GM08714 (cell line): ENCODE results near the gene GPR107.

ENCODE experiments used
- H3K4me3 ChIP-seq: fragments of 200-500 bp; sonication (Bioruptor generic); 2 replicates; pipeline ENCODE4 v1.5.1; 2014; ENCODE audit warnings: mild to moderate bottlenecking, low read length, inconsistent platforms
- ZNF274 ChIP-seq: IDR thresholded peaks from 2 replicates; pipeline ENCODE4 v1.6.1; 2012; ENCODE audit warnings: mild to moderate bottlenecking, low read depth, low read length

The GPR107 gene

DNA sequence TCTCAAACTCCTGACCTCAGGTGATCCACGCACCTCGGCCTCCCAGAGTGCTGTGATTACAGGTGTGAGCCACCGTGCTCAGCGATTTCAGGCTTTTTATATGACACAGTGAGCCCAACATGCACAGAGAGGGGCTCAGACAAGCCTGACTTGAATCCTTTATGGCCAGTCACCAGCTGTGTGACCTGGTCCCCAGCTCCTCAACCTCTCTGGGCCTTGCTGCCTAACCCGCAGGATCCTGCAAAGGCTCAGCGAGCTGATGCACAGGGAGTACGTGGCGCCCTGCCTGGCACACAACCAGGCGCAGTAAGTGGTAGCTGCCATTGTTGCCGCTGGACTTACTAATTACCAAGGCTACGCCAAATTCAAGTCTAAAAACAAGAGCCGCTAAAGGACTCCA, 101.9 kb downstream of the GPR107 start:
- no peak for TF ChIP-seq ZNF274
- H3K4me3 ChIP-seq: no peak overlapping the region

DNA sequence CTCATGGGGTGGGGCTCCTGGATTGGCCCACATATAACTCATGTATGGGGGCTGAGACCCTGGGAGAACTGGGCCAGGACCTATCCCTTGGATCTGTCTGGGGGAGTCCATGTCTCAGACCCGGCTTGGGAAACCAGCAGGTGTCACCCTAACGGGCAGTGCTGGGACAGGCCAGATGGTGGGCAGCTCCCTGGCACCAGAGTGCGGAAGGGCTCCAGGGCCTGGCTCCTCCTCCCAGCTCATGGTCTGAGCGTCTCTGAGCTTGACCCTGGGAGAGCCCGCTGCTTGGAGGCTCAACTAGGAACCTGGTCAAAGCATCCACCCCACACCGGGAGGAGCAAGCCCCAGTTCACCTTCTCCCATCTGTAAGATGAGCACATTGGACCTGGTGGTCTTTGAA, 103.0 kb downstream of the GPR107 start:
- no peak overlapping the region for H3K4me3 ChIP-seq
- no peak for TF ChIP-seq ZNF274

DNA sequence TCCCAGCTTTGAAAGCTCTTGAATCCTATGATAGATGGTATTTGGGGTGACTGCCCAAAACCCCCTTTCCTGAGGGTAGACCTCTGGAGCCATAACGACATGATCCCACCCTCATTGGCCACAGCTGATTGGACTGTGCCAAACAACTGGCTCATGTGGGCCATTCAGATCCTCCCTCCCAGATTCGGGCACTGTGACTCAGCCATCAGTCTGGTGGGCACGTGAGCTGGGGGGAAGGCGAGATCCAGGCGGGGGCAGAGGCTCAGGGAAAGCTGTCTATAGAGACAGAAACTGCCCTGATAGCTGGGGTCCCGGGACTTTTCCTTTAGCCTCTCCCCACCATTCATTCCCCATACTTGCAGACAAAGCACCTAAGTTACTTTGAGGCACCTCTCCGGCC, 103.4 kb downstream of the GPR107 start:
- H3K4me3 ChIP-seq: no peak overlapping the region
- no peak for TF ChIP-seq ZNF274

DNA sequence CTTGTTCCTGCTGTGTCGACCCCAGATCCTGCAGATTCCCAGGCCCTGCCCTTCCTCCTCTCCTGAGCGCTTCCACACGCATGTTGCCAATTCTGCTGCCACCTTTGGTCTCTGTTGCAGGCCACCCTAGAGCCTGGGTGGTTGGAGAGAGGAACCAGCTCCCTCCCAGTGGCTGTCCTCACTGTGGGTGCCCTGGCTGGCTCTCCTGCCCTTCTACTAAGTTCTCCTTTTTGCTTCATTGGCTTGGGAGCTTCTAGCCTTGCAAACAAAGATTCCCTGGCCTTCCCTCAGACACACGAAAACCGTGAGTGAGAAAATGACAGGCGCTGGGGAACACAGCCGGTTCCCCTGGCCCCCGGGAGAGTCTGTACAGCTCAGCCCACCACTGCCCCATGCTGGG, 104.3 kb downstream of the GPR107 start:
- TF ChIP-seq ZNF274: no peak
- H3K4me3 ChIP-seq: no peak overlapping the region

DNA sequence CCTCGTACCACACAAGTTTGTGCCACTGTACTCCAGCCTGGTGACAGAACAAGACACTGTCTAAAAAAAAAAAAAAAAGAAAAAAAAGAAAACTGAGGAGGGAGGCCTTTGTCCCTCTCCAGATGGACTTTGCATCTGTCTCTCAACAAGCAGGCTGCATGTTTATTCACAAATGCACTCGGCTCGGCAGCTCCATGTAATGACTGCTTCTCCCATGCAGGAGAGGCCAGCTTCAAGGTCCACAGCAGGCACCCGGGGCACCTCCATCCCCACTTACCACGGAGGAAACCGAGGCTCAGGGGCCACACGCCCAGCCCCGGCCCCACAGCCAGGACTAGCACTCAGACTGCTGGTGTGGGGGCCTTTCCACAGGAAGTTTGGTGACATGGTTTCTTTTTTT, 105.4 kb downstream of the GPR107 start:
- TF ChIP-seq ZNF274: no peak
- no peak overlapping the region for H3K4me3 ChIP-seq

DNA sequence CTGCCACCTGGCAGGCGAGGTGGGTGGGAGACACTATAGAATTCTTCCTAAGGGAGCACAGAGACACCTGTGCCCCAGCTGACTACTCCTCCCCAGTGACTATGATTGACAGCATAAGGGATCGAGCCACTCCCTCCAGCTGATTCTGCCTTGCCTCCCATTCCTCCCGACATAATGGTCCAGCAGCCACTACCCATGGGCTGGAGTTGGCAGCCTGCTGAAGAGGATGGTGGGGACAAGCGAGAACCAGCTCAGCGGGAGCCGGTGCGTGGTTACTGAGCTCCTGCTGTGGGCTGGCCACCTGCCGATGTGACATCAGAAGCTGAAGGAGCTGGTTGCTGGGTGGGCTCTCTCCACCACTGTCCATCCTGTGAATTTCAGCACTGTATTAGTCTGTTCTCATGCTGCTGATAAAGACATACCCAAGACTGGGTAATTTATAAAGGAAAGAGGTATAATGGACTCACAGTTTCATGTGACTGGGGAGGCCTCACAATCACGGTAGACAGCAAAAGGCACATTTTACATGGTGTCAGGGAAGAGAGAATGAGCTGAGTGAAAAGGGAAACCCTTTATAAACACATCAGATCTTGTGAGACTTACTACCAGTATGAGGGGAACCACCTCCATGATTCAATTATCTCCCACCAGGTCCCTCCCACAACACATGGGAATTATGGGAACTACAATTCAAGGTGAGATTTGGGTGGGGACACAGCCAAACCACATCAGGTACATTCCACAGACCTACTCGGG, 106.4 kb downstream of the GPR107 start:
- no peak for TF ChIP-seq ZNF274
- no peak overlapping the region for H3K4me3 ChIP-seq

DNA sequence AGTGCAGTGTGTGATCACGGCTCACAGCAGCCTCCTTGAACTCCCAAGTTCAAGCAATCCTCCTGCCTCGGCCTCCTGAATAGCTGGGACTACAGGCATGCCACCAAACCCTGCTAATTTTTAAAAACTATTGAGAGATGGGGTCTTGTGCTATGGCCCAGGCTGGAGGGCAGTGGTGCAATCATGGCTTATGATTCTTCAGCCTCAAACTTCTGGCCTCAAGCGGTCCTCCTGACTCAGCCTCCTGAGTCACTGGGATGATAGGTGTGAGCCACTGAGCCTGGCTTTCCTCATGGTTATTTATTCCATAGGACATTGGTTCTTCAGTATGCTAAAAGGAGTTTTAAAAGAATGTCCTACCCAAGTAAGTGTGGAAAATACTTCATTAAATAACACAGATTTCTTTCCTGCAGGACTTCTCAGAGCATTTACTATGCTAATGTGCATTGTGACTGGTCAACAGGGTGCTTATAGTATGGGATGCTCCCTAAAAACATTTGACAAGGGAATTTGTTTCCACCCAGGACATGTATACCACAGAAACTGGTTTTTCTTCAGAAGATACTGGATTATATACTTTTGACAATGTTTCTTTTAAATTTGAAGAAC, 107.3 kb downstream of the GPR107 start:
- no peak overlapping the region for H3K4me3 ChIP-seq
- no peak for TF ChIP-seq ZNF274

DNA sequence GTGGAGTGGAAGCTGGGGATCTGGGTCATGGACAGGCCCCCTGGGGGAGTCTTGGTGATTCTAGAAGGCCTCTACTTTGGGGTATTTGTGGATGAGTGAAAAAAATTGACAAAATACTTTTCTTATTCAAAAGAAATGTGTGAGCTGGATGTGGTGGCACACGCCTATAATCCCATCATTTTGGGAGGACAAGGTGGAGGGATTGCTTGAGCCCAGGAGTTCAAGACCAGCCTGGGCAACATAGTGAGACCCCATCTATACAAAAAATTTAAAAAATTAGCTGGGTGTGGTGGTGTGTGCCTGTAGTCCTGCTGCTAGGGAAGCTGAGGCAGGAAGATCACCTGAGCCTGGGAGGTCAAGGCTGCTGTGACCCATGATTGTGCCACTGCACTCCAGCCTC, 111.9 kb downstream of the GPR107 start:
- TF ChIP-seq ZNF274: no peak

DNA sequence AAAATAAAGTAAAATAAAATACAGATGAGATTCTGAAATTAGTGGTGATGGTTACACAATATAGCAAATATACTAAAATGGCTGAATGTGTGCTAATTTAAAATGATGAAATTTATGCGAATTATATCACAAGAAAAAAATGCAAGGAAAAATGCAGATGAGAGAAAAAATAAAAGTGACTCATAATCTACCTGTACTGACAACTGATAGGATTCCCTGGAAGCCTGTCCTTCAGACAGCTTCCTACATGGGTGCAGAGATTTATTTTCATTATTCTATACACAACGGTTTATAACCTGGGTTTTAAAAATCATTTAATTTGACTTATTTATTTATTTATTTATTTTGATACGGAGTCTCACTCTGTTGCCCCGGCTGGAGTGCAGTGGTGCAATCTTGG, 112.7 kb downstream of the GPR107 start:
- no peak overlapping the region for H3K4me3 ChIP-seq
- TF ChIP-seq ZNF274: no peak

More for the DNA sequence above, 111.9 kb downstream of the GPR107 start:
- H3K4me3 ChIP-seq: no peak overlapping the region

DNA sequence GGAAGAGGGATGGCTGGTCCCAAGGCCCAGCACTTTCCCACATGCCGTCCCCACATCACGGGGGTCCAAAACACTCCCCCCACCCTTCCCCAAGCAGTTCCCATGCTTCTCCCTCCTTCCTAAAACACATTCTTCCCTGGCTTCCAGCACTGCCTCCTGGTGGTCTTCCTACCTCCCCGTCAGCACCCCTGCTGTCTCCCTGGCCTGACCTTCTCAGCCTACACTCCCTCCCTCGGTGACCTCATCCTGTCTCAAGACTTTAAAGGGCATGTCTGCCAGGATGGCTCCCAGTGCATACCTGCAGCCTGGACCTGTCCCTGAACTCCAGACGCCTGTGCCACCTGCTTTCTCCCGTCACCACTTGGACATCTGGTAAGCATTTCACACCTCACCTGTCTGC, 114.2 kb downstream of the GPR107 start:
- TF ChIP-seq ZNF274: no peak
- H3K4me3 ChIP-seq: no peak overlapping the region

DNA sequence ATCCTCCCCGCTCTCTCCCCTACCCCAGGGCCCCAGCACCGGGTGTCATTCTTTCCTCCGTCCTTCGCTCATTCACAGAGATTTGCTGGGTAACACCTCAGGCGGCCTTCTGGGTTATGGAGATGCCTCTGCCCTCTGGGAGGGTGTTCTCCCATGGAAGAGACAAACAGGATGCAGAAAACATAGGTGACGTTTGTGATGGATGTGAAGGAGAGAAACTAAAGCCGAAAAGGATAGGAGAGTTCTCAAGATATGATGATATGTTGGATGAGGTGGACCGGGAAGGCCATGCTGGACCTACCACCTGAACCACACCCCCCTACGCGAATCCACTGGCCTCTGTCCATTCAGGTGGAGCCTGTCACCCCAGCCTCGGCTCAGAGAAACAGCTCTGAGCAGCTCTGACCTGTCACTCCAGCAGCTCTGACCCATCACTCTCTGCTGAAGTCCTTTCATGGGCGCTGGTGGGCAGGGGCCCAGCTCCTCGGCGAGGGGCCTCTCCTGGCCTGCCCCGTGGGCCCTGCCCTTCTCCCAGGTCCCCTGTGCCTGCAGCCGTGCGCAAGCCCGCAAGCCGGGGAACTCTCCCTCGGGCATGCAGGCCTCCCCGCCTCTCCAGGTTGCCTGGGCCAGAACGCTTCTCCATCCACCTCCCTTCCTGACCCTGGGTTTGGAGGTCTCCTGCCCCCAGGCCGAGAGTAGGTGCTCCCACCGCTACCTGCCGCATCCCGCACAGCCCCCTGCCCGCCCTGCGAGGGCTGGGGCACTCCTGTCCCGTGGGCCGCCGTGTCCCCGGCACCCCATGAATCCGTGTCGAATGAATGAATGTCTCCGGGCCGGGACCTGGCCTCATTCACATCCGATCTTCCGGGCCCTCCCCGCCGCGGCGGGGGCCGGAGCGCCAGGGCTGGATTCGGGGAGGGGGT, 117.8 kb downstream of the GPR107 start:
- H3K4me3 ChIP-seq: no peak overlapping the region
- TF ChIP-seq ZNF274: no peak

DNA sequence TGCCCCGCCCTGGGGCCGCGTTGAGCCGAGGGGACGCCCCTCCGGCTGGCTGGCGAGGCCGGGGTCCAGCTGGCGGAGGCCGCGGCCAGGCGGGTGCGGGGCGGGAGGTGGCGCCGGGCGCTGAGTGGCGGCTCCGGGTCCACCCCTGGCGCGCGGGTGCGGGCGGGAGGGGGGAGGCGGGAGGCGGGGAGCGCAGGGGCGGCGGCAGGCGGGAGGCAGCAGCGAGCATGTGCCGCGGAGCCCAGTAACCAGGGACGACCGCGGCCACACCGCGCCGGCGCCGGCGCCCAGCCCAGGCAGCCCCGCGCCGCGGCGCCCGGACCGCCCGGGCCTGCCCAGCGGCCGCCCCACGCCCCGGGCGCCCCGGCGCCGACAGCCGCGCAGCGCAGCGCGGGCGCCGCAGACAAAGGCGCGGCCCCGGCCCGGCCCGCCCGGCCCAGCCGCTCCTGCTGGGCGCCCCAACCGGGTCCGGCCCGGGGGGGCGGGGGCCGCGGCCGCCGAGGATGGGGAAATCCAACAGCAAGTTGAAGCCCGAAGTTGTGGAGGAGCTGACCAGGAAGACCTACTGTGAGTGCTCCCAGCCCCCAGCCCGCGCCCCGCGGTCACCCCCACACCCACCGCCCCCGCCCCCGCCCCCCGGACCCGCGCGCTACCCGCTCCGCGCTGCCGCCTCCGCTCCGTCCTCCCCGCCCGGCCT, 118.6 kb downstream of the GPR107 start, which contains the start of gene NCS1:
Gene NCS1 (plus strand): TSS at position 244 of the 697 bp plus-strand sequence. CDS start 260 bp downstream, at position 504.
- TF ChIP-seq ZNF274: no peak
- H3K4me3 ChIP-seq: no peak within 1 kb of the TSS

DNA sequence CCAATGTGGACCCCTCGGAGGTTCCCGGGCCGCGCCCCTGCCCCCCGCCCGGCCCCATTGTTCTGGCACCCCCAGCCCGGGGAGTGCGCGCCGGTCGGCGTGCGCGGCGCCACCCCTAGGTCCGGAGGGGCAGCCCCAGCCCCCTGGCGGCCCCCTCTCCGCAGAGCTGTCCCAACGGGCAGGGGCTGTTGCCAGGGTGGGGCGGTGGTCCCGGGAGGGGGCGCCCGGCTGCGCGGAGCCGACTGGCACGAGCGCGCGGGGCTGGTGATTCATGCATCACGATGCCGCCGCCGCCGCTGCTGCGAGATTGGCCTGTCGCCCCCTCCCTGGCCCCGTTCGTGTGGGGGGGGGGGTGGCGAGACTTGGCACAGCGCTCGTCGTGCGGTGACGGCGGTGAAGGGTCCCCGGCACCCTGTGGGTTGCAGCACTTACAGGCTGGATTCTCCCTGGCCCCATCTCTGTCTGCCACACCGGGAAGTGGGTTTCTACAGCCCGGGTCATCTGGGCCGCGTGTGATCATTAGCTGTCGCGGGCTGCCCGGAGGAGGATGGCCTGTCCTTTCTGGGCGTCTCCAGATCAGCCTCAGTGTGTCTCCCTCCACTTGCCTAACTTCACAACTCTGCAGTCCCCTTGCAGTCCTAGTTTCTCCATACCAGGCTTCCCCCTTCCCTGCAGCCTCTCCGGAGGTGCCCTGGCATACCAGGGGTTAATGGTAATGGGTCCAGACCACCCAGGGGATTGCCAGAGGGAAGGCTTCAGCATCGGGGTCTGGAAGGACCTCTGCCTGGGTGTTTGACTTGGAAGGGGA, 119.4 kb downstream of the GPR107 start:
- H3K4me3 ChIP-seq: no peak overlapping the region
- no peak for TF ChIP-seq ZNF274
